HEK293T (cell line): ENCODE measurements around the gene CLN6.

Experiments
- CTCF ChIA-PET: fragments of 350-600 bp; formaldehyde crosslinking; extraction: SDS; loops from one replicate; lab custom pipeline; 2021; ENCODE audit warnings: antibody characterized with exemption, inconsistent platforms; lab: Yijun Ruan, JAX
- POLR2A ChIA-PET: fragments of 350-600 bp; formaldehyde crosslinking; extraction: SDS; loops from one replicate; lab custom pipeline; 2020; ENCODE audit warnings: antibody characterized with exemption, inconsistent platforms; lab: Yijun Ruan, JAX
- DNase-seq: peaks from one replicate; pipeline ENCODE4 v3.0.0; 2012; ENCODE audit warnings: mixed read lengths; ENCODE audit errors: extremely low spot score
- ARNT ChIP-seq: fragments of 450-650 bp; IDR thresholded peaks from 2 replicates; pipeline ENCODE4 v1.6.1; 2017; ENCODE audit warnings: mild to moderate bottlenecking
- BHLHE40 ChIP-seq: fragments of 450-650 bp; IDR thresholded peaks from 2 replicates; pipeline ENCODE4 v1.6.1; 2016; ENCODE audit warnings: mild to moderate bottlenecking, moderate library complexity, borderline replicate concordance
- CTBP1 ChIP-seq: fragments of 450-650 bp; IDR thresholded peaks from 2 replicates; pipeline ENCODE4 v1.6.1; 2016; ENCODE audit warnings: borderline replicate concordance
- ELF4 ChIP-seq: fragments of 450-650 bp; IDR thresholded peaks from 2 replicates; pipeline ENCODE4 v1.6.1; 2017; ENCODE audit warnings: antibody characterized with exemption
- FOXA1 ChIP-seq: fragments of 450-650 bp; IDR thresholded peaks from 2 replicates; pipeline ENCODE4 v1.6.1; 2016; ENCODE audit warnings: mild to moderate bottlenecking
- FOXK2 ChIP-seq: fragments of 450-650 bp; IDR thresholded peaks from 2 replicates; pipeline ENCODE4 v1.6.1; 2016; ENCODE audit warnings: mild to moderate bottlenecking
- FOXM1 ChIP-seq: fragments of 450-650 bp; IDR thresholded peaks from 2 replicates; pipeline ENCODE4 v1.6.1; 2017; ENCODE audit warnings: mild to moderate bottlenecking, borderline replicate concordance
- HDGF ChIP-seq: fragments of 450-650 bp; IDR thresholded peaks from 2 replicates; pipeline ENCODE4 v1.6.1; 2017; ENCODE audit warnings: antibody characterized with exemption, borderline replicate concordance
- L3MBTL2 ChIP-seq: fragments of 450-650 bp; conservative IDR thresholded peaks from 2 replicates; pipeline ENCODE4 v1.6.1; 2016; ENCODE audit warnings: mild to moderate bottlenecking
- LEF1 ChIP-seq: fragments of 450-650 bp; IDR thresholded peaks from 2 replicates; pipeline ENCODE4 v1.6.1; 2017; ENCODE audit warnings: mild to moderate bottlenecking, borderline replicate concordance
- NFRKB ChIP-seq: fragments of 450-650 bp; IDR thresholded peaks from 2 replicates; pipeline ENCODE4 v1.6.1; 2016; ENCODE audit warnings: mild to moderate bottlenecking, moderate library complexity
- PKNOX1 ChIP-seq: fragments of 450-650 bp; IDR thresholded peaks from 2 replicates; pipeline ENCODE4 v1.6.1; 2016
- SP1 ChIP-seq: fragments of 450-650 bp; IDR thresholded peaks from 2 replicates; pipeline ENCODE4 v1.6.1; 2017
- SUZ12 ChIP-seq: fragments of 450-650 bp; IDR thresholded peaks from 2 replicates; pipeline ENCODE4 v1.6.1; 2016; ENCODE audit warnings: mild to moderate bottlenecking
- TARDBP ChIP-seq: fragments of 450-650 bp; IDR thresholded peaks from 2 replicates; pipeline ENCODE4 v1.6.1; 2016
- ZNF384 ChIP-seq: fragments of 450-650 bp; IDR thresholded peaks from 2 replicates; pipeline ENCODE4 v1.6.1; 2016

Gene CLN6

GRCh38 chr15:68186671-68187397, 42.7 kb downstream of the CLN6 start:
- no peak for TF ChIP-seq FOXM1
- TF ChIP-seq SP1 = no peak
- TF ChIP-seq FOXA1 = no peak
- TF ChIP-seq SUZ12 = no peak
- no peak for TF ChIP-seq ELF4
- no peak for TF ChIP-seq HDGF
- TF ChIP-seq PKNOX1 = no peak
- no peak for TF ChIP-seq ZNF384
- TF ChIP-seq BHLHE40 = no peak
- no peak for TF ChIP-seq CTBP1
- TF ChIP-seq TARDBP = no peak
- no peak for TF ChIP-seq L3MBTL2
- TF ChIP-seq FOXK2 = no peak
- TF ChIP-seq LEF1 = no peak
- TF ChIP-seq ARNT = no peak
- TF ChIP-seq NFRKB = no peak
- CTCF ChIA-PET = interaction anchor here (1.0 kb wide), 1 partner anchor 8 kb away, joined by 3 read pairs; no protein-coding TSS in a partner anchor
- POLR2A ChIA-PET = no interaction called here
- DNase-seq = no peak

GRCh38 chr15:68184616-68185480, 44.7 kb downstream of the CLN6 start:
- ChIA-PET CTCF (interaction anchor here (0.6 kb wide), 1 partner anchor 30 kb away, joined by 3 read pairs; no protein-coding TSS in a partner anchor), POLR2A (no interaction called here)

GRCh38 chr15:68183616-68184315, 45.8 kb downstream of the CLN6 start:
- ChIA-PET CTCF (no interaction called here), POLR2A (no interaction called here)
- TF ChIP-seq HDGF = no peak
- TF ChIP-seq TARDBP = no peak
- no peak for TF ChIP-seq ARNT
- no peak for TF ChIP-seq L3MBTL2
- TF ChIP-seq ELF4 = no peak
- TF ChIP-seq NFRKB = no peak
- no peak for TF ChIP-seq FOXM1
- no peak for TF ChIP-seq FOXA1
- no peak for TF ChIP-seq SUZ12
- TF ChIP-seq LEF1 = no peak
- no peak for TF ChIP-seq BHLHE40
- TF ChIP-seq ZNF384 = no peak
- DNase-seq = no peak

More at GRCh38 chr15:68184616-68185480, 44.7 kb downstream of the CLN6 start:
- TF ChIP-seq ELF4 = no peak
- no peak for TF ChIP-seq LEF1
- no peak for TF ChIP-seq L3MBTL2
- no peak for TF ChIP-seq CTBP1
- TF ChIP-seq FOXK2 = no peak
- no peak for TF ChIP-seq HDGF
- TF ChIP-seq PKNOX1 = no peak
- no peak for TF ChIP-seq ARNT
- TF ChIP-seq FOXM1 = no peak
- TF ChIP-seq NFRKB = no peak
- TF ChIP-seq SUZ12 = no peak
- TF ChIP-seq BHLHE40 = no peak
- no peak for DNase-seq

GRCh38 chr15:68177742-68178141, 51.8 kb downstream of the CLN6 start:
- DNase-seq = no peak
- no peak for TF ChIP-seq TARDBP
- TF ChIP-seq HDGF = no peak
- TF ChIP-seq FOXA1 = no peak
- no peak for TF ChIP-seq ZNF384
- no peak for TF ChIP-seq SP1
- no peak for TF ChIP-seq FOXM1
- no peak for TF ChIP-seq NFRKB
- no peak for TF ChIP-seq CTBP1
- no peak for TF ChIP-seq FOXK2
- TF ChIP-seq LEF1 = no peak
- TF ChIP-seq BHLHE40 = no peak
- no peak for TF ChIP-seq SUZ12
- TF ChIP-seq ARNT = no peak
- TF ChIP-seq L3MBTL2 = no peak
- no peak for TF ChIP-seq PKNOX1
- TF ChIP-seq ELF4 = no peak
- ChIA-PET CTCF (no interaction called here), POLR2A (no interaction called here)

- DNase-seq = no peak
- POLR2A ChIA-PET = no interaction called here
- no peak for TF ChIP-seq PKNOX1
- TF ChIP-seq FOXA1 = no peak
- TF ChIP-seq LEF1 = no peak
- no peak for TF ChIP-seq CTBP1
- TF ChIP-seq L3MBTL2 = no peak
- TF ChIP-seq FOXK2 = no peak
- no peak for TF ChIP-seq BHLHE40
- no peak for TF ChIP-seq SP1
- no peak for TF ChIP-seq SUZ12
- CTCF ChIA-PET = no interaction called here
These were observed 52.9 kb downstream of the CLN6 start for GRCh38 chr15:68176601-68177000.
